B cell (primary cell): ENCODE data around the gene TNFRSF25. TPM values are rescaled to one million over a fixed set of nuclear protein-coding genes. Genes with fewer than 3 reads are reported as not detected.

Experiments used
- ATAC-seq: fragments of 200-7000 bp; cut with Tn5 transposase; one replicate; pipeline ENCODE4 v1.10.0; 2021; ENCODE audit warnings: low read depth, mild to moderate bottlenecking, moderate number of reproducible peaks, moderate library complexity
- CTCF ChIA-PET: fragments of 350-600 bp; sonication (Branson Sonifier 250); formaldehyde crosslinking; loops from one replicate; lab custom pipeline; 2021; ENCODE audit warnings: antibody characterized with exemption, inconsistent platforms; lab: Charles Lee
- POLR2A ChIA-PET: fragments of 350-600 bp; sonication (Branson Sonifier 250); formaldehyde crosslinking; loops from one replicate; lab custom pipeline; 2021; ENCODE audit warnings: antibody characterized with exemption; lab: Charles Lee
- DNase-seq: peaks from one replicate; pipeline ENCODE4 v3.0.0; 2013
- H2AFZ ChIP-seq: 2 replicates; pipeline ENCODE4 v1.6.1; 2012; ENCODE audit warnings: mild to moderate bottlenecking, low read depth, low read length; ENCODE audit not compliant: insufficient read depth, poor library complexity, severe bottlenecking
- H3K27ac ChIP-seq, 2 donors: 1 replicate in 1 of 2; 2 replicates in 1 of 2; pipeline ENCODE4 v1.5.1; 2012 to 2013; ENCODE audit warnings: low read length in 2 of 2, mild to moderate bottlenecking in 2 of 2, moderate library complexity in 1 of 2
- H3K27me3 ChIP-seq, 4 experiments: fragments of 200-600 bp in 1 of 4; sonication (generic) in 1 of 4; replicated peaks in 1 of 4; 1 replicate in 2 of 4; 2 replicates in 2 of 4; pipeline versions ENCODE4 v1.6.1 to v1.7.0; 2013 to 2016; ENCODE audit warnings: low read length in 3 of 4, mild to moderate bottlenecking in 2 of 4, mixed read lengths in 1 of 4, moderate library complexity in 1 of 4; ENCODE audit not compliant: insufficient read depth in 4 of 4, control insufficient read depth in 3 of 4; ENCODE audit errors: control extremely low read depth in 1 of 4
- H3K36me3 ChIP-seq, 2 experiments: replicated peaks in 1 of 2; 1 replicate in 1 of 2; 2 replicates in 1 of 2; pipeline versions ENCODE4 v1.6.1 to v1.7.1; 2013; ENCODE audit warnings: low read length in 1 of 2; ENCODE audit not compliant: insufficient read depth in 2 of 2, control insufficient read depth in 1 of 2; ENCODE audit errors: control extremely low read depth in 1 of 2, extremely low read depth in 1 of 2
- H3K4me1 ChIP-seq, 2 donors: fragments of 200-600 bp in 1 of 2; sonication (generic) in 1 of 2; 1 replicate in 1 of 2; 2 replicates in 1 of 2; pipeline versions ENCODE4 v1.5.1 to v1.6.1; 2013 to 2017; ENCODE audit warnings: low read length in 2 of 2; ENCODE audit not compliant: control insufficient read depth in 2 of 2, insufficient read depth in 2 of 2
- H3K4me2 ChIP-seq: replicated peaks from 2 replicates; pipeline ENCODE3; 2012; ENCODE audit warnings: mild to moderate bottlenecking, low read depth, low read length; ENCODE audit not compliant: poor library complexity, severe bottlenecking
- H3K4me3 ChIP-seq, 5 experiments: fragments of 200-600 bp in 1 of 5; sonication (generic) in 1 of 5; 1 replicate in 3 of 5; 2 replicates in 2 of 5; pipeline versions ENCODE4 v1.5.1 to v1.7.0; 2011 to 2016; ENCODE audit warnings: low read length in 4 of 5, mild to moderate bottlenecking in 4 of 5, low read depth in 2 of 5, control low read depth in 1 of 5, moderate library complexity in 1 of 5; ENCODE audit not compliant: insufficient read depth in 1 of 5; ENCODE audit errors: control extremely low read depth in 1 of 5, extremely low read depth in 1 of 5
- H3K79me2 ChIP-seq: fragments of 200-600 bp; sonication (generic); one replicate; pipeline ENCODE4 v1.6.0; 2016; ENCODE audit warnings: low read length; ENCODE audit not compliant: control insufficient read depth, insufficient read depth
- H3K9ac ChIP-seq: fragments of 200-600 bp; sonication (generic); 2 replicates; pipeline ENCODE4 v1.6.1; 2017; ENCODE audit warnings: mild to moderate bottlenecking, low read length, moderate library complexity
- H3K9me3 ChIP-seq, 3 donors: one replicate each; pipeline versions ENCODE4 v1.6.1 to v1.7.1; 2013; ENCODE audit warnings: low read length in 2 of 3; ENCODE audit not compliant: control insufficient read depth in 2 of 3, insufficient read depth in 1 of 3; ENCODE audit errors: control extremely low read depth in 1 of 3
- H4K20me1 ChIP-seq: 2 replicates; pipeline ENCODE4 v1.6.0; 2012; ENCODE audit warnings: mild to moderate bottlenecking, low read length; ENCODE audit not compliant: insufficient read depth, control insufficient read depth, poor library complexity, severe bottlenecking
- H3K27ac Mint-ChIP-seq: one replicate; pipeline ENCODE4 v1.8.0; 2021; ENCODE audit warnings: mixed read lengths
- H3K27me3 Mint-ChIP-seq: one replicate; pipeline ENCODE4 v1.8.0; 2021; ENCODE audit warnings: mixed read lengths
- H3K4me1 Mint-ChIP-seq: one replicate; pipeline ENCODE4 v1.8.0; 2021; ENCODE audit warnings: mixed read lengths
- H3K4me3 Mint-ChIP-seq: one replicate; pipeline ENCODE4 v1.8.0; 2021; ENCODE audit warnings: mixed read lengths
- H3K9me3 Mint-ChIP-seq: one replicate; pipeline ENCODE4 v1.8.0; 2022; ENCODE audit warnings: mixed read lengths; ENCODE audit not compliant: insufficient read depth
- EZH2 ChIP-seq: IDR thresholded peaks from 2 replicates; pipeline ENCODE4 v1.6.1; 2012; ENCODE audit warnings: borderline replicate concordance, low read depth, mild to moderate bottlenecking, moderate library complexity, low read length; ENCODE audit not compliant: insufficient read depth, poor library complexity, severe bottlenecking
- WGBS: methylation state at CpG from one replicate; pipeline ENCODE4 v1.1.5; 2013; ENCODE audit warnings: missing lambda C conversion rate; ENCODE audit not compliant: insufficient coverage; 5-methylcytosine and 5-hydroxymethylcytosine counted together
- intact Hi-C: fragments of 100-400 bp; cut with micrococcal nuclease; formaldehyde crosslinking; loops from one replicate; pipeline ENCODE4 v1.10.0; 2022
- polyA plus RNA-seq: library from polyadenylated mRNA; depleted of rRNA; stranded (reverse); fragments of >200 nt; gene quantifications from 2 replicates; pipeline ENCODE4 v1.2.3, GENCODE V29; 2012
- total RNA-seq, 2 donors: library from RNA; stranded (reverse); fragments of 120-200 nt in 1 of 2; gene quantifications; 1 replicate in 1 of 2; 2 replicates in 1 of 2; pipeline versions ENCODE4 v1.2.3 to v1.2.4, GENCODE V29; 2013 to 2022
- TF ChIP-seq, protein P1 (sequence below): fragments of 200-600 bp; IDR thresholded peaks from one replicate; pipeline ENCODE4 v1.8.0; 2022; ENCODE audit warnings: antibody characterized with exemption, mild to moderate bottlenecking

The TNFRSF25 gene
- total and polyA plus RNA-seq, 2 donors (not counting 1 experiment from before 2014, with no cell fraction given): 2.6 to 7.1 TPM

DNA sequence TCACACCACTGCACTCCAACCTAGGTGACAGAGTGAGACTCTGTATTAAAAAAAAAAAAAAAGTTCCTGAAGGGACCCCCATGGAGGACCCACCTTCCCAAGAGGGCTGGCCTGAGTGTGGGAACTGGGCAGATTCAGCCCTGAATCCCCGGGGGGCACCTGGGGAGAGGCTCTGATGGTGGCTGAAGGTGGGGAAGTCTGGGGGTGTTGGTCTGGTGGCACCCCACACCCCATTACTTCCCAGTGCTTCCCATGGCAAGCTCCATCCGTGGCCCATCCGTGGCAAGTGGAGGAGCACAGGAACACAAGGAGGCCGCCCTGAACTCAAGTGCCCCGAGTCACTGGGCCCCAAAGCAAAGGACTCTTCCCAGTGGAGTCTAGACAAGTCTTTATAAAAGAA lies 778 bp upstream of the TNFRSF25 start:
- Mint-ChIP-seq H3K4me1 (peaks cover 5% of the 10 kb centered on the region), H3K4me3 (no peak overlapping the region), H3K9me3 (no peaks in the 10 kb centered on the region), H3K27me3 (peaks cover 26% of the 10 kb centered on the region), H3K27ac (no peak overlapping the region)
- Histone ChIP-seq H3K79me2 (no peaks in the 10 kb centered on the region), H2AFZ (no peak overlapping the region), H4K20me1 (no peaks in the 10 kb centered on the region), H3K4me3 (no peak overlapping the region), H3K27ac (no peak overlapping the region), H3K4me2 (no peak overlapping the region), H3K4me1 (peaks cover 0 to 8% of the 10 kb centered on the region in 2 donors), H3K36me3 (no peaks in the 10 kb centered on the region), H3K9ac (no peak overlapping the region), H3K9me3 (peaks cover 0 to 5% (median 0%) of the 10 kb centered on the region in 3 donors), H3K27me3 (peaks cover 0 to 24% (median 12%) of the 10 kb centered on the region in 4 experiments)
- ChIA-PET POLR2A (no interaction called here), CTCF (no interaction called here)
- no peak for DNase-seq
- intact Hi-C loops: no loop called here
- 94% methylated on average over 4 of the region's 5 CpGs for WGBS
- TF ChIP-seq, protein P1, sequence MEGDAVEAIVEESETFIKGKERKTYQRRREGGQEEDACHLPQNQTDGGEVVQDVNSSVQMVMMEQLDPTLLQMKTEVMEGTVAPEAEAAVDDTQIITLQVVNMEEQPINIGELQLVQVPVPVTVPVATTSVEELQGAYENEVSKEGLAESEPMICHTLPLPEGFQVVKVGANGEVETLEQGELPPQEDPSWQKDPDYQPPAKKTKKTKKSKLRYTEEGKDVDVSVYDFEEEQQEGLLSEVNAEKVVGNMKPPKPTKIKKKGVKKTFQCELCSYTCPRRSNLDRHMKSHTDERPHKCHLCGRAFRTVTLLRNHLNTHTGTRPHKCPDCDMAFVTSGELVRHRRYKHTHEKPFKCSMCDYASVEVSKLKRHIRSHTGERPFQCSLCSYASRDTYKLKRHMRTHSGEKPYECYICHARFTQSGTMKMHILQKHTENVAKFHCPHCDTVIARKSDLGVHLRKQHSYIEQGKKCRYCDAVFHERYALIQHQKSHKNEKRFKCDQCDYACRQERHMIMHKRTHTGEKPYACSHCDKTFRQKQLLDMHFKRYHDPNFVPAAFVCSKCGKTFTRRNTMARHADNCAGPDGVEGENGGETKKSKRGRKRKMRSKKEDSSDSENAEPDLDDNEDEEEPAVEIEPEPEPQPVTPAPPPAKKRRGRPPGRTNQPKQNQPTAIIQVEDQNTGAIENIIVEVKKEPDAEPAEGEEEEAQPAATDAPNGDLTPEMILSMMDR: no peak
- no peak for TF ChIP-seq EZH2
- no peak for ATAC-seq

DNA sequence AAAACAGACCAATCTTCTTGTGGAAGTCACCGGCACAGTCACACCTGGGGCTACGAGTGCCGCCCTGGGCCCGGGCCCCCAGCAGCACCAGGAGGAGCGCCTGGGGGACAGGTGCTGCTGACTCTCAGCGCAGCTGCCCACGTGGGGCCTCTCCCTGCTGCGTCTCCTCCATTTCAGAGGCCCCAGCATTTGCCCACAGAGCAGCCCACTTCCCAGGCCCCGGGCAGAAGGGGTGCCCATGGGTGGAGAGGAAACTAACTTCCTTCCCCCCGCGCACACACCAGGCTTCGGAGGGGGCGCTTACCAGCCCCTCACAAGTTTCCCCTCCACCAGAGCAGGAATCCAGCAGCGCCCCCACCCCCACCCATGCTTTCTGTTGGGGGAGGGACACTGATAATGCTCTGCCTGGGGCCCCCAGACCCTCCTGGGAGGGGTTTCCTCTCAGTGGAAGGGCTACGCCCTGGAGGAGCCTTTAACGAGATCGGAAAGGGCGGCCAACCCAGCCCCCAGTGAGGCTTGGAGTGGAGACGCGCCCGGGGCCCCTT lies 440 bp downstream of the TNFRSF25 start:
- Mint-ChIP-seq H3K27me3 (peaks cover 26% of the 10 kb centered on the region), H3K4me1 (peaks cover 11% of the 10 kb centered on the region), H3K9me3 (no peaks in the 10 kb centered on the region), H3K27ac (no peak overlapping the region), H3K4me3 (peak overlapping the region; percentile 29)
- H3K36me3 ChIP-seq: no peaks in the 10 kb centered on the region
- peaks cover 6 to 16% of the 10 kb centered on the region in 2 donors for H3K4me1 ChIP-seq
- peak overlapping the region; percentile 53 for H3K4me2 ChIP-seq
- no peak overlapping the region for H3K27ac ChIP-seq
- H4K20me1 ChIP-seq: no peaks in the 10 kb centered on the region
- no peak overlapping the region for H3K9ac ChIP-seq
- peaks cover 0 to 4% (median 0%) of the 10 kb centered on the region in 3 donors for H3K9me3 ChIP-seq
- no peak for TF ChIP-seq EZH2
- TF ChIP-seq, protein P1: no peak
- no peak for ATAC-seq
- no peaks in the 10 kb centered on the region for H3K79me2 ChIP-seq
- no peak for DNase-seq
- WGBS: 7% methylated on average over 15 of the region's 21 CpGs
- peak overlapping the region; percentile 22 for H2AFZ ChIP-seq
- peaks cover 0 to 35% (median 14%) of the 10 kb centered on the region in 4 experiments for H3K27me3 ChIP-seq
- peak overlapping the region in 2 of 5 experiments; percentile 18 to 37 for H3K4me3 ChIP-seq
- POLR2A ChIA-PET: no interaction called here
- intact Hi-C loops: no loop called here
- CTCF ChIA-PET: no interaction called here
